Activated CD8-positive, alpha-beta memory T cell treated with anti-CD3 and anti-CD28 coated beads, Interleukin-2, amount 50 U/mL, for 1 hour (primary cell): ENCODE measurements around the gene FBXO33.
"Not testable (repeated sequence)": the region's sequence is repeated elsewhere in the genome, so short reads cannot be mapped to it uniquely, and the experiment has no call there.

Experiments used
- DNase-seq: peaks from one replicate; pipeline ENCODE4 v3.0.0-alpha.2; 2020; ENCODE audit errors: extremely low read depth

Gene FBXO33

GRCh38 chr14:39372656-39373055 lies 59.6 kb downstream of the FBXO33 start:
- DNase-seq = no peak

GRCh38 chr14:39370415-39370814 lies 61.8 kb downstream of the FBXO33 start:
- no peak for DNase-seq

GRCh38 chr14:39369029-39369428 lies 63.2 kb downstream of the FBXO33 start:
- DNase-seq = no peak

GRCh38 chr14:39368261-39368959 lies 63.8 kb downstream of the FBXO33 start:
- DNase-seq = no peak

GRCh38 chr14:39367387-39367751 lies 64.9 kb downstream of the FBXO33 start:
- no peak for DNase-seq

- DNase-seq = no peak
These were observed 65.5 kb downstream of the FBXO33 start for GRCh38 chr14:39366460-39367386.

GRCh38 chr14:39365354-39365753 lies 66.9 kb downstream of the FBXO33 start:
- DNase-seq = no peak

GRCh38 chr14:39364509-39364908 lies 67.7 kb downstream of the FBXO33 start:
- no peak for DNase-seq

GRCh38 chr14:39361556-39361955 lies 70.7 kb downstream of the FBXO33 start:
- not testable (repeated sequence) for DNase-seq

GRCh38 chr14:39360316-39360715 lies 71.9 kb downstream of the FBXO33 start:
- no peak for DNase-seq

GRCh38 chr14:39359069-39359468 lies 73.2 kb downstream of the FBXO33 start:
- not testable (repeated sequence) for DNase-seq

- no peak for DNase-seq
These were observed 80.5 kb downstream of the FBXO33 start for GRCh38 chr14:39351708-39352107.

GRCh38 chr14:39350866-39351265 lies 81.4 kb downstream of the FBXO33 start:
- no peak for DNase-seq
